Caco-2 (cell line): ENCODE measurements around the gene SLC41A1. TPM values are rescaled to one million over a fixed set of nuclear protein-coding genes. Genes with fewer than 3 reads are reported as not detected.

Experiments used
- BruUV-seq: library from RNA; stranded (reverse); fragments of 400-500 nt; replicated peaks from 2 replicates; lab custom pipeline; 2021; lab: Mats Ljungman, UMichigan
- CTCF ChIA-PET: fragments of 300-600 bp; sonication (Branson Sonifier 250); formaldehyde crosslinking; loops from one replicate; lab custom pipeline; 2022; ENCODE audit warnings: antibody characterized with exemption; lab: Charles Lee
- POLR2A ChIA-PET: fragments of 300-600 bp; sonication (Branson Sonifier 250); formaldehyde crosslinking; loops from one replicate; lab custom pipeline; 2022; ENCODE audit warnings: antibody characterized with exemption; lab: Charles Lee
- DNase-seq, 2 experiments: peaks; one replicate each; pipeline versions ENCODE4 v3.0.0 to v3.0.0-alpha.2; 2020 to 2022
- H3K27me3 ChIP-seq: replicated peaks from 2 replicates; pipeline ENCODE4 v1.6.0; 2011; ENCODE audit warnings: low read length; ENCODE audit not compliant: control insufficient read depth, insufficient read depth
- H3K36me3 ChIP-seq: 2 replicates; pipeline ENCODE4 v1.5.1; 2011; ENCODE audit warnings: low read length; ENCODE audit not compliant: control insufficient read depth, insufficient read depth
- H3K4me1 ChIP-seq: fragments of 250-450 bp; sonication (Bioruptor Pico); 2 replicates; pipeline ENCODE4 v1.5.1; 2020; ENCODE audit warnings: mild to moderate bottlenecking
- H3K4me3 ChIP-seq: 2 replicates; pipeline ENCODE4 v1.5.1; 2011; ENCODE audit warnings: low read depth, mild to moderate bottlenecking, control low read depth, low read length
- H3K9me3 ChIP-seq: fragments of 250-450 bp; sonication (Bioruptor Pico); 2 replicates; pipeline ENCODE4 v1.5.1; 2020; ENCODE audit warnings: mild to moderate bottlenecking, moderate library complexity
- H3K27ac Mint-ChIP-seq: one replicate; pipeline ENCODE4 v1.8.0; 2022; ENCODE audit warnings: mixed read lengths; ENCODE audit not compliant: unreplicated experiment
- H3K27me3 Mint-ChIP-seq: one replicate; pipeline ENCODE4 v1.8.0; 2022; ENCODE audit warnings: mixed read lengths; ENCODE audit not compliant: insufficient read depth, unreplicated experiment
- H3K36me3 Mint-ChIP-seq: one replicate; pipeline ENCODE4 v1.8.0; 2022; ENCODE audit warnings: mild to moderate bottlenecking, mixed read lengths; ENCODE audit not compliant: insufficient read depth, unreplicated experiment
- H3K4me1 Mint-ChIP-seq: one replicate; pipeline ENCODE4 v1.8.0; 2022; ENCODE audit warnings: low read depth, mixed read lengths; ENCODE audit not compliant: unreplicated experiment
- H3K4me3 Mint-ChIP-seq: one replicate; pipeline ENCODE4 v1.8.0; 2022; ENCODE audit warnings: mild to moderate bottlenecking, moderate library complexity, mixed read lengths; ENCODE audit not compliant: unreplicated experiment
- H3K9me3 Mint-ChIP-seq: one replicate; pipeline ENCODE4 v1.8.0; 2022; ENCODE audit warnings: mixed read lengths; ENCODE audit not compliant: unreplicated experiment
- CTCF ChIP-seq, 2 experiments: fragments of 200-600 bp in 1 of 2; IDR thresholded peaks; 1 replicate in 1 of 2; 2 replicates in 1 of 2; pipeline versions ENCODE4 v1.5.1 to v1.8.0; 2011 to 2022; ENCODE audit warnings: antibody characterized with exemption in 1 of 2, control low read depth in 1 of 2, inconsistent platforms in 1 of 2, low read depth in 1 of 2, low read length in 1 of 2, mild to moderate bottlenecking in 1 of 2, moderate library complexity in 1 of 2; ENCODE audit not compliant: insufficient read depth in 1 of 2, severe bottlenecking in 1 of 2, unreplicated experiment in 1 of 2
- intact Hi-C: fragments of 100-400 bp; cut with micrococcal nuclease; formaldehyde crosslinking; loops from one replicate; pipeline ENCODE4 v1.10.0; 2022; ENCODE audit not compliant: unreplicated experiment
- total RNA-seq: library from RNA; stranded (reverse); gene quantifications from 2 replicates; pipeline ENCODE4 v1.2.3, GENCODE V29; 2022

The SLC41A1 gene
- total RNA-seq, 1 experiment from 2014 or later, result 12.5 TPM

- intact Hi-C loops, result loop anchor here (5.0 kb wide), 1 partner anchor 97 kb away; no protein-coding TSS in a partner anchor
- no peaks in the 10 kb centered on the region for H3K36me3 ChIP-seq
- POLR2A ChIA-PET, result no interaction called here
Observed at GRCh38 chr1:205809942-205810345, 3.1 kb downstream of the SLC41A1 start.

DNA sequence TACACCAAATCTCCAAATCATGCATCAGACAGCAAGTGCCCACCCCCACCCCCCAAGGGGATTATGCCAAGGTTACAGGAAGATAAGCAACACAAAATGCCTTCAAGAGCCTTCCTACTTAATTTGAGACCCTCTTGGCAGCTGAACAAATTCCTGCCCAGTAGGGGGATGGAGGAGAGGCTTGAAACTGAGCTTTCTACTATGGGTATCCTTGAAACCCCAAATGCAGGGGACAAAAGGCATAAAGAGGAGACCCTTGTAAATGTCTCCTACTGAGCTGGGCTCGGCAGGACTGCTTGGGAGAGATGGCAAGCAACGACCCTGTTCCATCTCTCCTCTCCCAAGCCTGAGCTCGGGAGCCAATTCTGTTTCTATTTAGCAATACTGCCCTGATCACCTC is 3.5 kb downstream of the SLC41A1 start:
- no peak for DNase-seq
- no peaks in the 10 kb centered on the region for H3K36me3 ChIP-seq
- H3K4me1 Mint-ChIP-seq, result peaks cover 15% of the 10 kb centered on the region
- ChIA-PET CTCF (no interaction called here), POLR2A (no interaction called here)
- peaks cover 5% of the 10 kb centered on the region; the same call in 1 of the 2 replicates for H3K4me1 ChIP-seq
- H3K4me3 Mint-ChIP-seq, result no peak overlapping the region
- H3K27ac Mint-ChIP-seq, result no peak overlapping the region
- intact Hi-C loops, result no loop called here
- peaks cover 9% of the 10 kb centered on the region for H3K36me3 Mint-ChIP-seq
- H3K27me3 ChIP-seq, result no peaks in the 10 kb centered on the region
- TF ChIP-seq CTCF (IDR thresholded peaks at IDR 0.05; ENCODE audit: insufficient read depth in 1 of 2, low read depth in 1 of 2, low read length in 1 of 2, severe bottlenecking in 1 of 2, unreplicated experiment in 1 of 2), result no peak
- BruUV-seq, result no TSS peak
- no peaks in the 10 kb centered on the region for H3K27me3 Mint-ChIP-seq
- H3K9me3 Mint-ChIP-seq, result no peaks in the 10 kb centered on the region
- no peak overlapping the region for H3K4me3 ChIP-seq
- no peaks in the 10 kb centered on the region for H3K9me3 ChIP-seq

More at GRCh38 chr1:205809942-205810345, 3.1 kb downstream of the SLC41A1 start:
- peaks cover 5% of the 10 kb centered on the region; the same call in 1 of the 2 replicates for H3K4me1 ChIP-seq
- no TSS peak for BruUV-seq
- no peak overlapping the region for H3K4me3 ChIP-seq
- Mint-ChIP-seq H3K27ac (no peak overlapping the region), H3K4me1 (peaks cover 15% of the 10 kb centered on the region), H3K27me3 (no peaks in the 10 kb centered on the region), H3K36me3 (peaks cover 9% of the 10 kb centered on the region), H3K4me3 (no peak overlapping the region), H3K9me3 (no peaks in the 10 kb centered on the region)
- H3K27me3 ChIP-seq, result no peaks in the 10 kb centered on the region
- CTCF ChIA-PET, result interaction anchor here (1.0 to 2.5 kb wide), 3 partner anchors 34 to 174 kb away, joined by 3 to 13 read pairs (median 4); partner anchors contain the start of gene RAB29
- no peak for TF ChIP-seq CTCF (IDR thresholded peaks at IDR 0.05; ENCODE audit: insufficient read depth in 1 of 2, low read depth in 1 of 2, low read length in 1 of 2, severe bottlenecking in 1 of 2, unreplicated experiment in 1 of 2)
- DNase-seq, result no peak
- no peaks in the 10 kb centered on the region for H3K9me3 ChIP-seq

DNA sequence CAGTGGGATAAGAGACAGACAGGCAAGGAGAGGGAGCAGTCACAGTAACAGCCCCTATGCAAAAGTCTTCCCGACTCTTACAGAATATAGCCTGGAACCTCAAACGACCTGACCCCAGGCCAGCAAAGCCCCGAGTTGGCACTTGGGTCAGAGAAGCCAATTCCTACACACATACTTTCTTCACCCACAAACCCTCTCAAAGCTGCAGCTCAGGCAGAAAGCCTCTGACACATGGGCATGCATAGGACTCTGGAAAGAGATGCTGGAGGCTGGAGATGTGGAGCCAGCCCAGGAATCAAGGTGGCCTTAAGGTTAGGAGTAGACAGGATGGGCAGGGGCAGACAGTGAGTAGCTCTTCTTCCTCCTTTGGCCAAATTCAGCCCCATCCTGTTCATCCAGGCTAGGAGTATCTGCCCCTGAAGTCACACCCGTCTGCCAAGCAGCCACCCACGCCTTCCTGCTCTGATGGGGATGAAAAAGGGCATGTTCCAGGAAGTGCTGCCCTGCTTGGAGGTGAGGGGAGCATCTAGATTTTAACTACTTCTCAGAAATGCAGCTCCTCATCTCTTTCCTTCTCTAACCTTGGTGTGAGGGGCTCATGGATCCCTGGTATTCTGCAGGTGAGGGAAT is 7.8 kb downstream of the SLC41A1 start:
- POLR2A ChIA-PET, result no interaction called here

More for the DNA sequence above, 7.8 kb downstream of the SLC41A1 start:
- no peak overlapping the region for H3K4me3 Mint-ChIP-seq
- Histone ChIP-seq H3K4me3 (no peak overlapping the region), H3K36me3 (no peaks in the 10 kb centered on the region), H3K9me3 (no peaks in the 10 kb centered on the region), H3K4me1 (no peaks in the 10 kb centered on the region), H3K27me3 (no peaks in the 10 kb centered on the region)
- H3K4me1 Mint-ChIP-seq, result no peaks in the 10 kb centered on the region
- intact Hi-C loops, result no loop called here
- no peaks in the 10 kb centered on the region for H3K36me3 Mint-ChIP-seq
- BruUV-seq, result no TSS peak
- H3K9me3 Mint-ChIP-seq, result no peaks in the 10 kb centered on the region
- CTCF ChIA-PET, result interaction anchor here (0.9 kb wide), 1 partner anchor 10 kb away, joined by 4 read pairs; no protein-coding TSS in a partner anchor
- no peak for TF ChIP-seq CTCF (IDR thresholded peaks at IDR 0.05; ENCODE audit: insufficient read depth in 1 of 2, low read depth in 1 of 2, low read length in 1 of 2, severe bottlenecking in 1 of 2, unreplicated experiment in 1 of 2)
- DNase-seq, result no peak
- no peaks in the 10 kb centered on the region for H3K27me3 Mint-ChIP-seq
- no peak overlapping the region for H3K27ac Mint-ChIP-seq
